Loucy (cell line): ENCODE data around the gene C3orf62.
"Not testable (repeated sequence)": the region's sequence is repeated elsewhere in the genome, so short reads cannot be mapped to it uniquely, and the experiment has no call there.

Experiments used
- H2AFZ ChIP-seq: fragments of 200-600 bp; sonication (generic); 2 replicates; pipeline ENCODE4 v1.6.0; 2016; ENCODE audit warnings: antibody characterized with exemption, mild to moderate bottlenecking, low read length, moderate library complexity
- H3F3A ChIP-seq: fragments of 200-600 bp; 2 replicates; pipeline ENCODE4 v1.6.0; 2016; ENCODE audit warnings: antibody characterized with exemption, low read depth, mild to moderate bottlenecking
- H3K27me3 ChIP-seq: fragments of 200-600 bp; sonication (generic); 2 replicates; pipeline ENCODE4 v1.6.1; 2014; ENCODE audit warnings: low read length, mild to moderate bottlenecking; ENCODE audit not compliant: insufficient read depth, poor library complexity, severe bottlenecking
- H3K36me3 ChIP-seq: fragments of 200-600 bp; sonication (generic); 2 replicates; pipeline ENCODE4 v1.6.1; 2016; ENCODE audit warnings: low read length; ENCODE audit not compliant: insufficient read depth
- H3K4me1 ChIP-seq: fragments of 200-600 bp; sonication (generic); 2 replicates; pipeline ENCODE4 v1.5.1; 2014; ENCODE audit warnings: low read length, mild to moderate bottlenecking; ENCODE audit not compliant: insufficient read depth, poor library complexity, severe bottlenecking
- H3K4me2 ChIP-seq: fragments of 200-600 bp; sonication (generic); 2 replicates; pipeline ENCODE4 v1.6.0; 2014; ENCODE audit warnings: antibody characterized with exemption, low read length, low read depth, mild to moderate bottlenecking; ENCODE audit not compliant: poor library complexity, severe bottlenecking
- H3K4me3 ChIP-seq: fragments of 200-600 bp; sonication (generic); 2 replicates; pipeline ENCODE4 v1.5.1; 2014; ENCODE audit warnings: low read length, mild to moderate bottlenecking, mixed read lengths; ENCODE audit not compliant: poor library complexity, severe bottlenecking
- H3K79me2 ChIP-seq: fragments of 200-600 bp; sonication (generic); 2 replicates; pipeline ENCODE4 v1.6.1; 2014; ENCODE audit warnings: low read length; ENCODE audit not compliant: insufficient read depth
- H3K9ac ChIP-seq: fragments of 200-600 bp; sonication (generic); 2 replicates; pipeline ENCODE4 v1.6.0; 2014; ENCODE audit warnings: mild to moderate bottlenecking, low read depth, low read length, moderate library complexity; ENCODE audit not compliant: poor library complexity, severe bottlenecking
- H3K9me2 ChIP-seq: fragments of 200-600 bp; sonication (generic); replicated peaks from 2 replicates; pipeline ENCODE4 v1.6.1; 2016; ENCODE audit warnings: low read depth, low read length, mixed read lengths
- H3K9me3 ChIP-seq: fragments of 200-600 bp; sonication (generic); 2 replicates; pipeline ENCODE4 v1.6.1; 2014; ENCODE audit warnings: mild to moderate bottlenecking, antibody characterized with exemption, low read length, low read depth; ENCODE audit not compliant: insufficient read depth
- H4K20me1 ChIP-seq: fragments of 200-600 bp; sonication (generic); 2 replicates; pipeline ENCODE4 v1.6.0; 2014; ENCODE audit warnings: antibody characterized with exemption, low read length, mild to moderate bottlenecking; ENCODE audit not compliant: insufficient read depth, poor library complexity, severe bottlenecking
- CTCF ChIP-seq: fragments of 200-600 bp; sonication (generic); conservative IDR thresholded peaks from 2 replicates; pipeline ENCODE4 v1.5.1; 2014; ENCODE audit warnings: mild to moderate bottlenecking, antibody characterized with exemption, low read length
- EZH2phosphoT487 ChIP-seq: fragments of 200-600 bp; IDR thresholded peaks from 2 replicates; pipeline ENCODE4 v1.6.1; 2018; ENCODE audit warnings: antibody characterized with exemption, mild to moderate bottlenecking, moderate library complexity, borderline replicate concordance

Gene C3orf62

GRCh38 chr3:49222002-49222401, 55.0 kb downstream of the C3orf62 start:
- no peaks in the 10 kb centered on the region for H3K79me2 ChIP-seq
- no peaks in the 10 kb centered on the region; the same call in 1 of the 2 replicates for H3K9me3 ChIP-seq
- no peak overlapping the region for H3K4me3 ChIP-seq
- H3F3A ChIP-seq, result no peaks in the 10 kb centered on the region
- no peaks in the 10 kb centered on the region for H3K9me2 ChIP-seq
- no peaks in the 10 kb centered on the region for H4K20me1 ChIP-seq
- no peaks in the 10 kb centered on the region for H3K4me1 ChIP-seq
- H3K4me2 ChIP-seq, result no peak overlapping the region
- H3K36me3 ChIP-seq, result no peaks in the 10 kb centered on the region
- H2AFZ ChIP-seq, result no peak overlapping the region
- no peaks in the 10 kb centered on the region for H3K27me3 ChIP-seq
- TF ChIP-seq CTCF (no peak), EZH2phosphoT487 (no peak)
- no peak overlapping the region for H3K9ac ChIP-seq

- not testable (repeated sequence) for H3F3A ChIP-seq, H3K9me3 ChIP-seq, H2AFZ ChIP-seq, H3K9me2 ChIP-seq, H3K4me3 ChIP-seq, H3K9ac ChIP-seq, H4K20me1 ChIP-seq, H3K4me1 ChIP-seq, H3K4me2 ChIP-seq, H3K36me3 ChIP-seq, H3K79me2 ChIP-seq, H3K27me3 ChIP-seq
Measured at GRCh38 chr3:49220985-49221563, 56.0 kb downstream of the C3orf62 start.

DNA sequence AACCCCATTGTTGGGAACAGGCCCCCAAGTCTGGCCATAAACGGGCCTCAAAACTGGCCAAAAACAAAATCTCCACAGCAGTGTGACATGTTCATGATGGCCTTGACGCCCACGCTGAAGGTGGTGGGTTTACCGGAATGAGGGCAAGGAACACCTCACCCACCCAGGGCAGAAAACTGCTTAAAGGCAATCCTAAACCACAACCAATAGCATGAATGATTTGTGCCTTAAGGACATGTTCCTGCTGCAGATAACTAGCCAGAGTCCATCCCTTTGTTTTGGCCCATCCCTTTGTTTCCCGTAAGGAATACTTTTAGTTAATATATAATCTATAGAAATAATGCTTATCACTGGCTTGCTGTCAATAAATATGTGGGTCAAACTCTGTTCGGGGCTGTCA, 57.9 kb downstream of the C3orf62 start:
- H3K4me1 ChIP-seq, result no peaks in the 10 kb centered on the region
- TF ChIP-seq EZH2phosphoT487, result no peak
- TF ChIP-seq CTCF, result no peak
- no peak overlapping the region for H3K4me2 ChIP-seq
- H4K20me1 ChIP-seq, result no peaks in the 10 kb centered on the region
- H3F3A ChIP-seq, result no peaks in the 10 kb centered on the region
- no peaks in the 10 kb centered on the region for H3K79me2 ChIP-seq
- no peak overlapping the region for H3K4me3 ChIP-seq
- no peaks in the 10 kb centered on the region; the same call in 1 of the 2 replicates for H3K9me3 ChIP-seq
- no peaks in the 10 kb centered on the region for H3K36me3 ChIP-seq
- no peak overlapping the region for H3K9ac ChIP-seq
- H2AFZ ChIP-seq, result no peak overlapping the region
- no peaks in the 10 kb centered on the region for H3K9me2 ChIP-seq
- H3K27me3 ChIP-seq, result no peaks in the 10 kb centered on the region
